ENCODE results near the gene BRIP1. TPM values are rescaled to one million over a fixed set of nuclear protein-coding genes. Genes with fewer than 3 reads are reported as not detected.

The BRIP1 gene
- total and polyA plus RNA-seq, 9 of the 15 experiments (the other 6 are each of a cell fraction or from before 2014, with no cell fraction given), result 2.4 to 17.5 (median 11.2) TPM

DNA sequence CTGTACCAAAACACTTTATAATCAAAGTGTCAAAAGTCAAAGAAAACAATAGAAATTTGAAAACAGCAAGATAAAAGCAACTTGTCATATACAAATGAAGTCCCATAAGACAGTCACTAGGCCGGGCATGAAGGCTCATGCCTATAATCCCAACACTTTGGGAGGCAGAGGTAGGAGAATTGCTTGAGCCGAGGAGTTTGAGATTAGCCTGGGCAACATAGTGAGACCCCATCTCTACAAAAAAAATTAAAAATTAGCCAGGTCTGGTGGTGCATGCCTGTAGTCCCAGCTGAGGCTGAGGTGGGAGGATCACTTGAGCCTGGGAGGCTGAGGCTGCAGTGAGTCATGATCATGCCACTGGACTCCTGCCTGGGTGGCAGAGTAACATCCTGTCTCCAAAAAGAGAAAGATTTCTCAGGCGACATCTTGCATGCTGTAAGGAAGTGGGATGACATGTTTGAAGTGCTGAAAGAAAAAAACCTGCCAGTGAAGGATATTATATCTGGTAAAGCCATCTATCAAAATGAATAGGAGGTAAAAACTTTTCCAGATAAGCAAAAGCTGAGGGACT lies 173.6 kb downstream of the BRIP1 start:
- POLR2A ChIA-PET, result interaction anchor here (0.6 to 0.9 kb wide), 2 partner anchors 11 to 21 kb away, joined by 3 to 5 read pairs; no protein-coding TSS in a partner anchor
- no peaks in the 10 kb centered on the region for H4K20me1 ChIP-seq (replicated peaks; ENCODE audit: control insufficient read depth, insufficient read depth, low read length)
- no peak overlapping the region for H3K4me2 ChIP-seq (ENCODE audit: insufficient read depth, low read length)
- CTCF ChIA-PET (ENCODE audit: low intra/inter-chr PET ratio), result no interaction called here
- no peaks in the 10 kb centered on the region for H3K79me2 ChIP-seq (ENCODE audit: control insufficient read depth, insufficient read depth, low read length)
- no peak overlapping the region for H2AFZ ChIP-seq (ENCODE audit: low read depth, low read length)
- DNase-seq (ENCODE audit: extremely low read depth in 1 of 4, low spot score in 3 of 4) (no peak), FAIRE-seq (no peak), ATAC-seq (no peak)
- TF ChIP-seq, protein P1, sequence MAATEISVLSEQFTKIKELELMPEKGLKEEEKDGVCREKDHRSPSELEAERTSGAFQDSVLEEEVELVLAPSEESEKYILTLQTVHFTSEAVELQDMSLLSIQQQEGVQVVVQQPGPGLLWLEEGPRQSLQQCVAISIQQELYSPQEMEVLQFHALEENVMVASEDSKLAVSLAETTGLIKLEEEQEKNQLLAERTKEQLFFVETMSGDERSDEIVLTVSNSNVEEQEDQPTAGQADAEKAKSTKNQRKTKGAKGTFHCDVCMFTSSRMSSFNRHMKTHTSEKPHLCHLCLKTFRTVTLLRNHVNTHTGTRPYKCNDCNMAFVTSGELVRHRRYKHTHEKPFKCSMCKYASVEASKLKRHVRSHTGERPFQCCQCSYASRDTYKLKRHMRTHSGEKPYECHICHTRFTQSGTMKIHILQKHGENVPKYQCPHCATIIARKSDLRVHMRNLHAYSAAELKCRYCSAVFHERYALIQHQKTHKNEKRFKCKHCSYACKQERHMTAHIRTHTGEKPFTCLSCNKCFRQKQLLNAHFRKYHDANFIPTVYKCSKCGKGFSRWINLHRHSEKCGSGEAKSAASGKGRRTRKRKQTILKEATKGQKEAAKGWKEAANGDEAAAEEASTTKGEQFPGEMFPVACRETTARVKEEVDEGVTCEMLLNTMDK (IDR thresholded peaks at IDR 0.05; ENCODE audit: borderline replicate concordance, insufficient read depth, low read depth, low read length, poor library complexity, severe bottlenecking), result no peak
- TF ChIP-seq ZNF121 (CRISPR knock-in tag; conservative IDR thresholded peaks at IDR 0.05) (peak; percentile 54; the same call in 1 of the 2 replicates), ZNF134 (CRISPR knock-in tag; conservative IDR thresholded peaks at IDR 0.05) (no peak)
- TF ChIP-seq, protein P2, sequence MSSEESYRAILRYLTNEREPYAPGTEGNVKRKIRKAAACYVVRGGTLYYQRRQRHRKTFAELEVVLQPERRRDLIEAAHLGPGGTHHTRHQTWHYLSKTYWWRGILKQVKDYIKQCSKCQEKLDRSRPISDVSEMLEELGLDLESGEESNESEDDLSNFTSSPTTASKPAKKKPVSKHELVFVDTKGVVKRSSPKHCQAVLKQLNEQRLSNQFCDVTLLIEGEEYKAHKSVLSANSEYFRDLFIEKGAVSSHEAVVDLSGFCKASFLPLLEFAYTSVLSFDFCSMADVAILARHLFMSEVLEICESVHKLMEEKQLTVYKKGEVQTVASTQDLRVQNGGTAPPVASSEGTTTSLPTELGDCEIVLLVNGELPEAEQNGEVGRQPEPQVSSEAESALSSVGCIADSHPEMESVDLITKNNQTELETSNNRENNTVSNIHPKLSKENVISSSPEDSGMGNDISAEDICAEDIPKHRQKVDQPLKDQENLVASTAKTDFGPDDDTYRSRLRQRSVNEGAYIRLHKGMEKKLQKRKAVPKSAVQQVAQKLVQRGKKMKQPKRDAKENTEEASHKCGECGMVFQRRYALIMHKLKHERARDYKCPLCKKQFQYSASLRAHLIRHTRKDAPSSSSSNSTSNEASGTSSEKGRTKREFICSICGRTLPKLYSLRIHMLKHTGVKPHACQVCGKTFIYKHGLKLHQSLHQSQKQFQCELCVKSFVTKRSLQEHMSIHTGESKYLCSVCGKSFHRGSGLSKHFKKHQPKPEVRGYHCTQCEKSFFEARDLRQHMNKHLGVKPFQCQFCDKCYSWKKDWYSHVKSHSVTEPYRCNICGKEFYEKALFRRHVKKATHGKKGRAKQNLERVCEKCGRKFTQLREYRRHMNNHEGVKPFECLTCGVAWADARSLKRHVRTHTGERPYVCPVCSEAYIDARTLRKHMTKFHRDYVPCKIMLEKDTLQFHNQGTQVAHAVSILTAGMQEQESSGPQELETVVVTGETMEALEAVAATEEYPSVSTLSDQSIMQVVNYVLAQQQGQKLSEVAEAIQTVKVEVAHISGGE (CRISPR knock-in tag; IDR thresholded peaks at IDR 0.05), result peak in 1 of 3 experiments; percentile 63; a peak in 2 of 6 replicates
- peaks cover 19% of the 10 kb centered on the region; the same call in 1 of the 3 replicates for H3K36me3 ChIP-seq (ENCODE audit: control insufficient read depth, insufficient read depth, low read length)
- in situ Hi-C loops (cut with MboI) (no loop called here), intact Hi-C loops (cut with micrococcal nuclease) (no loop called here)
- no peaks in the 10 kb centered on the region for H3K9me1 ChIP-seq (ENCODE audit: control insufficient read depth, insufficient read depth, low read length)
- no peak overlapping the region for H3K4me3 ChIP-seq
- no peaks in the 10 kb centered on the region for H3K4me1 ChIP-seq (replicated peaks in 1 of 2; ENCODE audit: control insufficient read depth in 2 of 2, insufficient read depth in 2 of 2, low read length in 2 of 2)
- no TSS peak for BruUV-seq (replicated peaks)
- no peaks in the 10 kb centered on the region for H3K9me3 ChIP-seq (replicated peaks; ENCODE audit: control insufficient read depth, insufficient read depth, low read depth, low read length)
- no peaks in the 10 kb centered on the region for H3K27me3 ChIP-seq (ENCODE audit: control insufficient read depth in 2 of 2, insufficient read depth in 2 of 2, low read length in 2 of 2)
- 93% methylated on average over 3 of the region's 3 CpGs for WGBS (ENCODE audit: insufficient coverage, low coverage, missing lambda C conversion rate)
- no peak overlapping the region for H3K27ac ChIP-seq (ENCODE audit: extremely low read depth, low read depth, low read length)
- H3K9ac ChIP-seq (ENCODE audit: insufficient read depth in 1 of 2, low read depth in 2 of 2, low read length in 2 of 2), result no peak overlapping the region
